ENCODE data around the gene IZUMO4. TPM values are rescaled to one million over a fixed set of nuclear protein-coding genes. Genes with fewer than 3 reads are reported as not detected.
A peak's percentile ranks its signal among the peaks of the same experiment; 100 is the strongest.

Gene IZUMO4
- total RNA-seq, 2 experiments from 2014 or later: 17.4 to 17.9 TPM

DNA sequence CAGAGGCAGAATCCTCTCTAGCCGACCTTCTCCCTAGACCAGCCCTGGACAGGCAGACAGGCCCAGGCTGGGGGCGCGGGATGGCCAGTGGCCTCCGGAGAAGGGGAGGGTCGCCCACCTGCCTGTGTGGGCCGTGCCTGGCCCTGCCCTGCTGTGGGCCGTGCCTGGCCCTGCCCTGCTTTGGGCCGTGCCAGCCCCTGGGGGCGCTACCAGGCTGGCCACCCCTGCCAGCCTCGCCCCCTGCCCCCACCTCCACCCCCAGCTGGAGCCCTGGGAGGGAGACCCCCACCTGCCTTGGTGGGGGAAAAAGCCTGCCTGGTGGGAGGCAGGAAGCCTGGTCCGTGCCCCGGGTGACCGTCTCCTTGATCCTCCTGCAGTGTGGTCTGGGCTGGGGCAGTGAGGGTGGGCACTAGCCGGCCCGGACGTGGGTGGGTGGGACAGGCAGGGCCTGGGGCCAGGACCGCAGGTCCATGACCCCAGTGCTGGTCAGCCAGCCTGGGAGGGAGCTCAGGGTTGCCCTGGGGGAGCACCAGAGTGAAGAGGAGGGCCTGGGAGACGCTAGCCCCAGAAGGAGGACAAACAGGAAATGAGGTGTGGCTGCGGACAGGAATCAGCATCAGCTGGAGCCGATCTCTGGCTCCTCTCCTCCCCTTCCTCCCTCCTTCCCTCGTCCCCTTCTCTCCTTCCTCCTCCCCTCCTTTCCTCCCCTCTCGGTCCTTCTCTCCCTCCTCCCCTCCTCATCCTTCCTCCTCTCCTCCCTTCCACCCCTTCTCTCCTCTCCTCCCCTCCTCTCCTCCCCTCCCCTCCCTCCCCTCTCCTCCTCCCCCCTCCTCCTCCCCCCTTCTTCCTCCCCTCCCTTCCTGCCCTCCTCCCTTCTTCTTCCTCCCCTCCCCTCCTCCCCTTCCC, 40.5 kb upstream of the IZUMO4 start:
- H3K4me3 Mint-ChIP-seq: peak overlapping the region; percentile 70

DNA sequence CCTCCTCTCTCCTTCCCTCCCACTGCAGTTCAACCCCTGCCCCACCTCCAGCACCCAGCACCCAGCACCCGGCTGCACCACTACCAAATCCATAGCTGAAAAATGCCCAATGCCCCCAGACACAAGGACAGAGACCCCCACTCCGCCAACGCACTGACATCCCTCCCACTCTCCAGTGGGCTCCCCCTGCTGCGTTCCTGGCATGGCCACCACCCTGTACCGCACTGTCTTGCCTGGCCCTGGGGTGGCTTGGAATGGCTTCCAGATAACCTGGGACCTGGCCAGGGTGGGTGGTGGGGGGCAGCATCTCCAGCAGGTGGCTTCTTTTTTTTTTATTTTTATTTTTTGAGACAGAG, 39.9 kb upstream of the IZUMO4 start:
- POLR2A ChIA-PET: interaction anchor here (0.5 to 1.1 kb wide), 5 partner anchors 15 to 40 kb away, joined by 3 read pairs; partner anchors contain the start of gene MOB3A
- no peaks in the 10 kb centered on the region for H3K9me3 Mint-ChIP-seq
- H3K27me3 Mint-ChIP-seq: no peaks in the 10 kb centered on the region
- H3K4me1 ChIP-seq (ENCODE audit: insufficient read depth, low read length): peaks cover 83% of the 10 kb centered on the region
- H3K4me1 Mint-ChIP-seq (ENCODE audit: low read depth): peaks cover 54% of the 10 kb centered on the region
- TF ChIP-seq, protein P1, sequence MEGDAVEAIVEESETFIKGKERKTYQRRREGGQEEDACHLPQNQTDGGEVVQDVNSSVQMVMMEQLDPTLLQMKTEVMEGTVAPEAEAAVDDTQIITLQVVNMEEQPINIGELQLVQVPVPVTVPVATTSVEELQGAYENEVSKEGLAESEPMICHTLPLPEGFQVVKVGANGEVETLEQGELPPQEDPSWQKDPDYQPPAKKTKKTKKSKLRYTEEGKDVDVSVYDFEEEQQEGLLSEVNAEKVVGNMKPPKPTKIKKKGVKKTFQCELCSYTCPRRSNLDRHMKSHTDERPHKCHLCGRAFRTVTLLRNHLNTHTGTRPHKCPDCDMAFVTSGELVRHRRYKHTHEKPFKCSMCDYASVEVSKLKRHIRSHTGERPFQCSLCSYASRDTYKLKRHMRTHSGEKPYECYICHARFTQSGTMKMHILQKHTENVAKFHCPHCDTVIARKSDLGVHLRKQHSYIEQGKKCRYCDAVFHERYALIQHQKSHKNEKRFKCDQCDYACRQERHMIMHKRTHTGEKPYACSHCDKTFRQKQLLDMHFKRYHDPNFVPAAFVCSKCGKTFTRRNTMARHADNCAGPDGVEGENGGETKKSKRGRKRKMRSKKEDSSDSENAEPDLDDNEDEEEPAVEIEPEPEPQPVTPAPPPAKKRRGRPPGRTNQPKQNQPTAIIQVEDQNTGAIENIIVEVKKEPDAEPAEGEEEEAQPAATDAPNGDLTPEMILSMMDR (IDR thresholded peaks at IDR 0.05): no peak
- CTCF ChIA-PET: no interaction called here
- intact Hi-C loops (cut with DNase I, micrococcal nuclease): no loop called here
- peak overlapping the region; percentile 73 to 83 for H3K27ac ChIP-seq (ENCODE audit: low read depth in 1 of 2, low read length in 2 of 2)
- no peak for DNase-seq
- H3K4me3 Mint-ChIP-seq: peak overlapping the region; percentile 66
- H3K36me3 ChIP-seq (ENCODE audit: insufficient read depth, low read length): no peaks in the 10 kb centered on the region
- H3K4me3 ChIP-seq (ENCODE audit: low read length): peak overlapping the region; percentile 32
- ATAC-seq (ENCODE audit: poor library complexity): no peak
- no peaks in the 10 kb centered on the region for H3K27me3 ChIP-seq (ENCODE audit: control insufficient read depth in 1 of 2, insufficient read depth in 2 of 2, low read length in 2 of 2)
- peak overlapping the region; percentile 84 for H3K27ac Mint-ChIP-seq
- no peaks in the 10 kb centered on the region for H3K9me3 ChIP-seq (ENCODE audit: control insufficient read depth in 1 of 2, insufficient read depth in 1 of 2, low read length in 2 of 2)
- peaks cover 4% of the 10 kb centered on the region for H3K36me3 Mint-ChIP-seq (ENCODE audit: low read depth)

More for the DNA sequence above, 40.5 kb upstream of the IZUMO4 start:
- H3K4me3 ChIP-seq (ENCODE audit: low read length): peak overlapping the region; percentile 16
- H3K27ac ChIP-seq (ENCODE audit: low read depth in 1 of 2, low read length in 2 of 2): peak overlapping the region; percentile 73 to 77
- peaks cover 4% of the 10 kb centered on the region for H3K36me3 Mint-ChIP-seq (ENCODE audit: low read depth)
- H3K36me3 ChIP-seq (ENCODE audit: insufficient read depth, low read length): no peaks in the 10 kb centered on the region
- H3K27ac Mint-ChIP-seq: peak overlapping the region; percentile 84
- intact Hi-C loops (cut with DNase I, micrococcal nuclease): no loop called here
- H3K27me3 Mint-ChIP-seq: no peaks in the 10 kb centered on the region
- H3K4me1 ChIP-seq (ENCODE audit: insufficient read depth, low read length): peaks cover 86% of the 10 kb centered on the region
- H3K4me1 Mint-ChIP-seq (ENCODE audit: low read depth): peaks cover 55% of the 10 kb centered on the region
- ChIA-PET CTCF (no interaction called here), POLR2A (interaction anchor here (0.5 to 1.1 kb wide), 5 partner anchors 14 to 40 kb away, joined by 3 read pairs; partner anchors contain the start of gene MOB3A)
- H3K9me3 ChIP-seq (ENCODE audit: control insufficient read depth in 1 of 2, insufficient read depth in 1 of 2, low read length in 2 of 2): no peaks in the 10 kb centered on the region
- ATAC-seq (ENCODE audit: poor library complexity) (no peak), DNase-seq (peak in 4 of 14 experiments; percentile 28 to 78 (median 62))
- TF ChIP-seq, protein P1 (IDR thresholded peaks at IDR 0.05): no peak
- no peaks in the 10 kb centered on the region for H3K9me3 Mint-ChIP-seq
- H3K27me3 ChIP-seq (ENCODE audit: control insufficient read depth in 1 of 2, insufficient read depth in 2 of 2, low read length in 2 of 2): no peaks in the 10 kb centered on the region

GRCh38 chr19:2057484-2058469, 38.9 kb upstream of the IZUMO4 start:
- H3K36me3 Mint-ChIP-seq (ENCODE audit: low read depth): peaks cover 4% of the 10 kb centered on the region
- Histone ChIP-seq H3K36me3 (ENCODE audit: insufficient read depth, low read length) (no peaks in the 10 kb centered on the region), H3K27ac (ENCODE audit: low read depth in 1 of 2, low read length in 2 of 2) (peak overlapping the region; percentile 73 to 83), H3K9me3 (ENCODE audit: control insufficient read depth in 1 of 2, insufficient read depth in 1 of 2, low read length in 2 of 2) (no peaks in the 10 kb centered on the region), H3K4me1 (ENCODE audit: insufficient read depth, low read length) (peaks cover 83% of the 10 kb centered on the region), H3K27me3 (ENCODE audit: control insufficient read depth in 1 of 2, insufficient read depth in 2 of 2, low read length in 2 of 2) (no peaks in the 10 kb centered on the region), H3K4me3 (ENCODE audit: low read length) (no peak overlapping the region)
- peaks cover 54% of the 10 kb centered on the region for H3K4me1 Mint-ChIP-seq (ENCODE audit: low read depth)
- TF ChIP-seq, protein P1 (IDR thresholded peaks at IDR 0.05): no peak
- ATAC-seq (ENCODE audit: poor library complexity) (no peak), DNase-seq (no peak)
- peak overlapping the region; percentile 84 for H3K27ac Mint-ChIP-seq
- intact Hi-C loops (cut with DNase I, micrococcal nuclease): no loop called here
- ChIA-PET CTCF (interaction anchor here (0.6 to 1.1 kb wide), 2 partner anchors 18 to 38 kb away, joined by 3 to 4 read pairs; no protein-coding TSS in a partner anchor), POLR2A (interaction anchor here (0.6 to 1.5 kb wide), 4 partner anchors 16 to 30 kb away, joined by 3 to 4 read pairs (median 3); no protein-coding TSS in a partner anchor)
- H3K27me3 Mint-ChIP-seq: no peaks in the 10 kb centered on the region
- peak overlapping the region; percentile 67 for H3K4me3 Mint-ChIP-seq
- H3K9me3 Mint-ChIP-seq: no peaks in the 10 kb centered on the region
